ENCODE measurements around the gene CCDC182.

The CCDC182 gene

GRCh38 chr17:57730026-57730701 lies 14.9 kb downstream of the CCDC182 start:
- no peak for DNase-seq (ENCODE audit: low read depth in 3 of 3, low spot score in 1 of 3)

- DNase-seq (ENCODE audit: low read depth in 3 of 3, low spot score in 1 of 3), result no peak
These were observed 17.4 kb downstream of the CCDC182 start for GRCh38 chr17:57727630-57728175.

- DNase-seq (ENCODE audit: low read depth in 3 of 3, low spot score in 1 of 3), result no peak
These were observed 18.3 kb downstream of the CCDC182 start for GRCh38 chr17:57726838-57727237.

- DNase-seq (ENCODE audit: low read depth in 3 of 3, low spot score in 1 of 3), result no peak
These were observed 18.8 kb downstream of the CCDC182 start for GRCh38 chr17:57726213-57726790.

GRCh38 chr17:57724729-57725125 lies 20.4 kb downstream of the CCDC182 start:
- DNase-seq (ENCODE audit: low read depth in 3 of 3, low spot score in 1 of 3), result no peak

- no peak for DNase-seq (ENCODE audit: low read depth in 3 of 3, low spot score in 1 of 3)
These were observed 20.9 kb downstream of the CCDC182 start for GRCh38 chr17:57724026-57724728.

- DNase-seq (ENCODE audit: low read depth in 3 of 3, low spot score in 1 of 3), result no peak
These were observed 21.6 kb downstream of the CCDC182 start for GRCh38 chr17:57723427-57724025.

GRCh38 chr17:57722704-57723043 lies 22.4 kb downstream of the CCDC182 start:
- DNase-seq (ENCODE audit: low read depth in 3 of 3, low spot score in 1 of 3), result no peak

- DNase-seq (ENCODE audit: low read depth in 3 of 3, low spot score in 1 of 3), result no peak
These were observed 23.0 kb downstream of the CCDC182 start for GRCh38 chr17:57721967-57722703.

- no peak for DNase-seq (ENCODE audit: low read depth in 3 of 3, low spot score in 1 of 3)
These were observed 24.6 kb downstream of the CCDC182 start for GRCh38 chr17:57720386-57721035.

GRCh38 chr17:57718878-57719277 lies 26.2 kb downstream of the CCDC182 start:
- no peak for DNase-seq (ENCODE audit: low read depth in 3 of 3, low spot score in 1 of 3)

GRCh38 chr17:57715981-57716380 lies 29.1 kb downstream of the CCDC182 start:
- DNase-seq (ENCODE audit: low read depth in 3 of 3, low spot score in 1 of 3), result no peak

- DNase-seq (ENCODE audit: low read depth in 3 of 3, low spot score in 1 of 3), result no peak
These were observed 30.4 kb downstream of the CCDC182 start for GRCh38 chr17:57714665-57715180.

GRCh38 chr17:57713140-57713539 lies 32.0 kb downstream of the CCDC182 start:
- no peak for DNase-seq (ENCODE audit: low read depth in 3 of 3, low spot score in 1 of 3)

GRCh38 chr17:57708410-57708809 lies 36.7 kb downstream of the CCDC182 start:
- no peak for DNase-seq (ENCODE audit: low read depth in 3 of 3, low spot score in 1 of 3)

- DNase-seq (ENCODE audit: low read depth in 3 of 3, low spot score in 1 of 3), result no peak
These were observed 37.2 kb downstream of the CCDC182 start for GRCh38 chr17:57707892-57708291.

GRCh38 chr17:57706761-57707160 lies 38.3 kb downstream of the CCDC182 start:
- no peak for DNase-seq (ENCODE audit: low read depth in 3 of 3, low spot score in 1 of 3)

GRCh38 chr17:57705921-57706695 lies 39.0 kb downstream of the CCDC182 start:
- no peak for DNase-seq (ENCODE audit: low read depth in 3 of 3, low spot score in 1 of 3)

- no peak for DNase-seq (ENCODE audit: low read depth in 3 of 3, low spot score in 1 of 3)
These were observed 40.7 kb downstream of the CCDC182 start for GRCh38 chr17:57704448-57704847.

- DNase-seq (ENCODE audit: low read depth in 3 of 3, low spot score in 1 of 3), result no peak
These were observed 41.8 kb downstream of the CCDC182 start for GRCh38 chr17:57703273-57703672.
